SK-N-SH (cell line): ENCODE results near the gene RUVBL2. TPM values are rescaled to one million over a fixed set of nuclear protein-coding genes. Genes with fewer than 3 reads are reported as not detected.
A peak's percentile ranks its signal among the peaks of the same experiment; 100 is the strongest.
"Not testable (repeated sequence)": the region's sequence is repeated elsewhere in the genome, so short reads cannot be mapped to it uniquely, and the experiment has no call there.

ENCODE experiments used
- CTCF ChIA-PET: fragments of 300-600, 350-600 bp; formaldehyde crosslinking; extraction: SDS; loops from one replicate; lab custom pipeline; 2021; lab: Yijun Ruan, JAX
- POLR2A ChIA-PET: fragments of 350-600 bp; sonication (Branson Sonifier 250); formaldehyde crosslinking; extraction: SDS; loops from one replicate; lab custom pipeline; 2020; ENCODE audit warnings: antibody characterized with exemption, inconsistent platforms; lab: Yijun Ruan, JAX
- DNase-seq: peaks from one replicate; pipeline ENCODE4 v3.0.0; 2012
- H2AFZ ChIP-seq: fragments of 200-600 bp; sonication (generic); 2 replicates; pipeline ENCODE4 v1.8.1; 2016; ENCODE audit warnings: antibody characterized with exemption, mild to moderate bottlenecking, low read depth
- H3F3A ChIP-seq: fragments of 200-600 bp; sonication (generic); replicated peaks from 2 replicates; pipeline ENCODE3; 2016; ENCODE audit warnings: antibody characterized with exemption, mild to moderate bottlenecking; ENCODE audit not compliant: insufficient read depth
- H3K27ac ChIP-seq, 2 experiments: fragments of 200-500 bp in 1 of 2; fragments of 200-600 bp in 1 of 2; sonication (Bioruptor generic) in 1 of 2; sonication (generic), shearing (Covaris generic) in 1 of 2; 2 replicates each; pipeline versions ENCODE4 v1.5.1 to v1.6.1; 2014 to 2016; ENCODE audit warnings: low read depth in 2 of 2, inconsistent platforms in 1 of 2, low read length in 1 of 2, mild to moderate bottlenecking in 1 of 2, mixed read lengths in 1 of 2
- H3K27me3 ChIP-seq: fragments of 200-600 bp; sonication (generic), shearing (Covaris generic); 2 replicates; pipeline ENCODE4 v1.6.1; 2016; ENCODE audit warnings: mixed run types; ENCODE audit not compliant: insufficient read depth
- H3K36me3 ChIP-seq, 2 experiments: fragments of 200-500 bp in 1 of 2; fragments of 200-600 bp in 1 of 2; sonication (Bioruptor generic) in 1 of 2; sonication (generic) in 1 of 2; replicated peaks in 1 of 2; 2 replicates each; pipeline versions ENCODE3 to v1.5.1; 2014 to 2016; ENCODE audit warnings: low read length in 1 of 2, mild to moderate bottlenecking in 1 of 2; ENCODE audit not compliant: insufficient read depth in 2 of 2, control insufficient read depth in 1 of 2
- H3K4me1 ChIP-seq, 2 experiments: fragments of 200-500 bp in 1 of 2; fragments of 200-600 bp in 1 of 2; sonication (Bioruptor generic) in 1 of 2; sonication (generic), shearing (Covaris generic) in 1 of 2; 2 replicates each; pipeline versions ENCODE4 v1.5.1 to v1.6.1; 2014 to 2016; ENCODE audit warnings: low read depth in 1 of 2, low read length in 1 of 2, mixed run types in 1 of 2; ENCODE audit not compliant: insufficient read depth in 2 of 2, control insufficient read depth in 1 of 2
- H3K4me2 ChIP-seq: fragments of 200-600 bp; sonication (generic), shearing (Covaris generic); 2 replicates; pipeline ENCODE4 v1.6.1; 2017; ENCODE audit warnings: mixed run types
- H3K4me3 ChIP-seq, 2 experiments: fragments of 200-500 bp in 1 of 2; fragments of 200-600 bp in 1 of 2; sonication (Bioruptor generic) in 1 of 2; sonication (generic), shearing (Covaris generic) in 1 of 2; 2 replicates each; pipeline versions ENCODE4 v1.5.1 to v1.8.1; 2014 to 2016; ENCODE audit warnings: low read depth in 2 of 2, inconsistent platforms in 1 of 2, low read length in 1 of 2, mild to moderate bottlenecking in 1 of 2, mixed read lengths in 1 of 2, moderate library complexity in 1 of 2
- H3K79me2 ChIP-seq: fragments of 200-600 bp; sonication (generic); 2 replicates; pipeline ENCODE4 v1.8.1; 2017; ENCODE audit warnings: mild to moderate bottlenecking; ENCODE audit not compliant: insufficient read depth
- H3K9ac ChIP-seq: fragments of 200-600 bp; sonication (generic); 2 replicates; pipeline ENCODE4 v1.6.1; 2017; ENCODE audit warnings: mixed run types
- H3K9me2 ChIP-seq: fragments of 200-600 bp; sonication (generic); 2 replicates; pipeline ENCODE4 v1.6.1; 2017; ENCODE audit warnings: mixed run types
- H3K9me3 ChIP-seq: fragments of 200-600 bp; sonication (generic); 2 replicates; pipeline ENCODE4 v1.6.1; 2017; ENCODE audit warnings: mixed run types, mild to moderate bottlenecking, moderate library complexity
- H4K20me1 ChIP-seq: fragments of 200-600 bp; sonication (generic); 2 replicates; pipeline ENCODE4 v1.6.1; 2017; ENCODE audit warnings: mild to moderate bottlenecking, mixed run types; ENCODE audit not compliant: insufficient read depth
- FOXJ3 ChIP-seq: sonication (generic); formaldehyde crosslinking; IDR thresholded peaks from 2 replicates; pipeline ENCODE4 v1.5.1; 2020; ENCODE audit warnings: mild to moderate bottlenecking, missing genetic modification reagents
- GATA2 ChIP-seq: sonication (generic); formaldehyde crosslinking; IDR thresholded peaks from 2 replicates; pipeline ENCODE4 v1.5.0; 2020; ENCODE audit warnings: mild to moderate bottlenecking, missing genetic modification reagents
- MXI1 ChIP-seq: IDR thresholded peaks from 2 replicates; pipeline ENCODE4 v1.6.1; 2012; ENCODE audit warnings: mild to moderate bottlenecking, low read depth, low read length, improper control_type of control experiment
- POLR2AphosphoS5 ChIP-seq: IDR thresholded peaks from 2 replicates; pipeline ENCODE4 v1.6.1; 2012; ENCODE audit warnings: low read depth, low read length
- SIN3A ChIP-seq: IDR thresholded peaks from 2 replicates; pipeline ENCODE4 v1.6.1; 2012; ENCODE audit warnings: low read depth, mild to moderate bottlenecking, low read length, moderate library complexity, borderline replicate concordance
- WGBS: methylation state at CpG from one replicate; pipeline ENCODE4 v1.1.6; 2017; ENCODE audit warnings: low lambda C conversion rate; 5-methylcytosine and 5-hydroxymethylcytosine counted together
- polyA plus RNA-seq, 3 experiments: library from polyadenylated mRNA; depleted of rRNA; stranded (reverse); fragments of >200 nt; gene quantifications; 2 replicates each; pipeline ENCODE4 v1.2.3, GENCODE V29; 2012
- TF ChIP-seq, protein P1 (sequence below): IDR thresholded peaks from 2 replicates; pipeline ENCODE4 v1.4.0; 2012; ENCODE audit warnings: low read depth
- TF ChIP-seq, protein P2 (sequence below): fragments of 200-600 bp; sonication (generic); IDR thresholded peaks from 2 replicates; pipeline ENCODE4 v1.6.1; 2017; ENCODE audit warnings: antibody characterized with exemption, mild to moderate bottlenecking, moderate library complexity

RUVBL2 gene
- polyA plus RNA-seq, 1 of the 3 experiments (the other 2 are of a cell fraction) = 459 TPM

DNA sequence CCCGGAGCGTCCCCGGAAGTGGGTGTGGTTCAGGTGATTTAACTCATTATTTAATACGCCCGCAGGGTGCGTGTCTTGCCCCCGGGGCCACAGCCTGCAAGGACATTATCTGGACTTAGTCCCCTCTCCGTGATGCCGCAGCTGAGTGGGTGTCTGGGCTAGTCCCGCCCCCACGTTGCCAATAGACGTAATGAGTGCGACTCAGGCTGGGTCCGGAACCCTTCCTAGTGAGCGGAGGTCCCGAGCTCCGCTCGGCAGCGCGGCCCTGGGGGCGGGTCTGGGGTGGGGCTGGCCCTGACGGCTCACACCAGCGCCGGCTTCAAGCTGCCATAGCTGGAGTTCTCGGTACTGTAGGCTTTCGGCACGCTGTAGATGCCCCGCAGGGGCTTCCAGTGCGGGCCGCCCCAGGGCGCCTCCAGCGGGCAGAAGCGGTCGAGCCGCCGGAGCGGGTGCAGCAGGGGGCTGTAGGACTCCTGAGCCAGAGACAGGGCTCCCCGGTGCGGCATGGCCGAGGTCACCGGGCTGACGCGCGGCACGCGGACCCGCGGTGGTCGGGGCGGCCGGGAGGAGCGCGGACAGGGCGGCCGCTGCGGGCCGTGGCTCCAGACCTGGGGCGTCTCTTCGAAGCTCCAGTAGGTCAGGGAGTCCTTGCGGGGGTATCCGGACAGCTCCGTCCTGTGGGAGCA is 24.1 kb downstream of the RUVBL2 start:
- H3K79me2 ChIP-seq = no peaks in the 10 kb centered on the region
- CTCF ChIA-PET = interaction anchor here (0.6 to 3.3 kb wide), 12 partner anchors 9 to 1663 kb away, joined by 3 to 17 read pairs (median 4); partner anchors contain the start of genes GYS1 and RUVBL2
- no peaks in the 10 kb centered on the region for H3K9me2 ChIP-seq
- H3K27ac ChIP-seq = no peak overlapping the region
- peak; percentile 89 for DNase-seq
- POLR2A ChIA-PET = interaction anchor here (1.5 kb wide), 1 partner anchor 8 kb away, joined by 7 read pairs; no protein-coding TSS in a partner anchor
- H3K9ac ChIP-seq = peak overlapping the region; percentile 18; the same call in 1 of the 2 replicates
- peak overlapping the region; percentile 46 to 60 for H3K4me3 ChIP-seq
- H3F3A ChIP-seq = peaks cover 24% of the 10 kb centered on the region
- H3K4me2 ChIP-seq = peak overlapping the region; percentile 79
- H2AFZ ChIP-seq = no peak overlapping the region
- peaks cover 0 to 35% of the 10 kb centered on the region in 2 experiments; a peak in 1 of 4 replicates for H3K4me1 ChIP-seq
- H3K27me3 ChIP-seq = no peaks in the 10 kb centered on the region
- 5% methylated on average over 8 of the region's 62 CpGs for WGBS
- no peaks in the 10 kb centered on the region for H3K9me3 ChIP-seq
- TF ChIP-seq, protein P1, sequence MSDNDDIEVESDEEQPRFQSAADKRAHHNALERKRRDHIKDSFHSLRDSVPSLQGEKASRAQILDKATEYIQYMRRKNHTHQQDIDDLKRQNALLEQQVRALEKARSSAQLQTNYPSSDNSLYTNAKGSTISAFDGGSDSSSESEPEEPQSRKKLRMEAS = peak; percentile 34
- TF ChIP-seq, protein P2, sequence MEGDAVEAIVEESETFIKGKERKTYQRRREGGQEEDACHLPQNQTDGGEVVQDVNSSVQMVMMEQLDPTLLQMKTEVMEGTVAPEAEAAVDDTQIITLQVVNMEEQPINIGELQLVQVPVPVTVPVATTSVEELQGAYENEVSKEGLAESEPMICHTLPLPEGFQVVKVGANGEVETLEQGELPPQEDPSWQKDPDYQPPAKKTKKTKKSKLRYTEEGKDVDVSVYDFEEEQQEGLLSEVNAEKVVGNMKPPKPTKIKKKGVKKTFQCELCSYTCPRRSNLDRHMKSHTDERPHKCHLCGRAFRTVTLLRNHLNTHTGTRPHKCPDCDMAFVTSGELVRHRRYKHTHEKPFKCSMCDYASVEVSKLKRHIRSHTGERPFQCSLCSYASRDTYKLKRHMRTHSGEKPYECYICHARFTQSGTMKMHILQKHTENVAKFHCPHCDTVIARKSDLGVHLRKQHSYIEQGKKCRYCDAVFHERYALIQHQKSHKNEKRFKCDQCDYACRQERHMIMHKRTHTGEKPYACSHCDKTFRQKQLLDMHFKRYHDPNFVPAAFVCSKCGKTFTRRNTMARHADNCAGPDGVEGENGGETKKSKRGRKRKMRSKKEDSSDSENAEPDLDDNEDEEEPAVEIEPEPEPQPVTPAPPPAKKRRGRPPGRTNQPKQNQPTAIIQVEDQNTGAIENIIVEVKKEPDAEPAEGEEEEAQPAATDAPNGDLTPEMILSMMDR = peak; percentile 57
- TF ChIP-seq POLR2AphosphoS5 = 0 out of 2 replicates have a peak, but pooled peaks have one; percentile 16
- no peak for TF ChIP-seq FOXJ3 (CRISPR knock-in tag)
- no peak for TF ChIP-seq GATA2 (CRISPR knock-in tag)
- peak; percentile 35; the same call in 1 of the 2 replicates for TF ChIP-seq MXI1
- peak; percentile 29; the same call in 1 of the 2 replicates for TF ChIP-seq SIN3A
- peaks cover 0 to 21% of the 10 kb centered on the region in 2 experiments for H3K36me3 ChIP-seq
- H4K20me1 ChIP-seq = no peaks in the 10 kb centered on the region

DNA sequence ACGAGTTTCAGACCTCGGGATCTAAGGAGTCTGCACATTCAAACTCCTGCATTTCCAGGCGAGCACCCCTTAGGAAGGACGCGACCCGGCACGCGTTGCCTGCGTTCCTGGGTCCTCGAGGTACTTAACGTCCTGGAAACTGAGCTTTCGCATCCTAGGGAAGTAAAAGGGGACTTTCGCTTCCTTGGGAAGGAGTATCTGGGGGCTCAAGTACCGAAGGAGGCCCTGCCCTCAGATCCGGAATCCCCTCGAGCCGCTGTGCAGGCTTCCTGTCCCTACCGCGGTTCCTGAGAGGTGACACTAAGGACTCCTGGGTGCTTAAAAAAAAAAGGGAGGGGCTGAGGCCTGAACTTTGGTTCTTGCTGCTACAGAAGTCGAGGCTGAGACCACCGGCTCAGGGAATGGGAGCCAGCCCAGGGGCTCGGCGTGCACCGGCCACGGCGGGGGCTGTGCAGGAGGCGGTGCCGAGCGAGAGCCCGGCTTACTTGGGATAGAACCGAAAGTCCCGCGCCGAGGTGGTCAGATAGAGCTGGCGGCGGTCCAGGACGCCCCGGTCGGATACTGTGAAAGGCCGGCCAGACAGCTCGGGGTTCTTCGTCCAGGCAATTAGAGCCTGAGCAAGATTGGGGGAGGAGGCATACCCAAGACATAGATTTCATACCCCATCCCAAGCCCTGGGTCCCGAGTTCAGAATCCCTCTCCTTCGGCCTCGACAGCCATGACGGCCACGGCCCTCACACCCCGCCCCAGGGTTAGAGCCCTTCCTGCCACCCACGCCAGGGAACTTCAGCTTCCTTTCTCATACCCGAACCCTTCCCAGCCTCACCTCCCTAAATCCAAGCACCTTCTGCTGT is 24.9 kb downstream of the RUVBL2 start:
- peak; percentile 34 for DNase-seq
- POLR2A ChIA-PET = interaction anchor here (1.5 to 1.7 kb wide), 2 partner anchors 9 kb away, joined by 7 read pairs; no protein-coding TSS in a partner anchor
- 27% methylated on average over 30 of the region's 50 CpGs for WGBS
- H3K27ac ChIP-seq, H3K9me2 ChIP-seq, H4K20me1 ChIP-seq, H3K9me3 ChIP-seq, H3K79me2 ChIP-seq, H3K27me3 ChIP-seq, H2AFZ ChIP-seq: not testable (repeated sequence)
- peak overlapping the region; percentile 79 for H3K4me2 ChIP-seq
- peaks cover 17% of the 10 kb centered on the region for H3F3A ChIP-seq
- CTCF ChIA-PET = interaction anchor here (0.6 to 3.3 kb wide), 20 partner anchors 8 to 1662 kb away, joined by 3 to 17 read pairs (median 4); partner anchors contain the start of genes CGB2, GYS1, KCNA7 and RUVBL2
- peaks cover 0 to 21% of the 10 kb centered on the region in 2 experiments for H3K36me3 ChIP-seq
- peak overlapping the region; percentile 18; the same call in 1 of the 2 replicates for H3K9ac ChIP-seq
- peak overlapping the region; percentile 41 to 46 for H3K4me3 ChIP-seq
- H3K4me1 ChIP-seq = peaks cover 0 to 35% of the 10 kb centered on the region in 2 experiments; a peak in 1 of 4 replicates
